Right atrium auricular region (tissue), 2 donors: Measurements from ENCODE around the gene AGFG2. TPM values are rescaled to one million over a fixed set of nuclear protein-coding genes. Genes with fewer than 3 reads are reported as not detected.

Experiments used
- DNase-seq: peaks from one replicate; pipeline ENCODE4 v3.0.0-alpha.2; 2019; ENCODE audit warnings: low spot score
- H3K27ac ChIP-seq, 2 donors: fragments of 200-600 bp; sonication (generic); 1 replicate in 1 of 2; 2 replicates in 1 of 2; pipeline ENCODE4 v1.5.1; 2016 to 2019
- H3K27me3 ChIP-seq, 2 donors: fragments of 200-600 bp; sonication (generic); one replicate each; pipeline versions ENCODE4 v1.5.1 to v1.6.0; 2017 to 2019
- H3K36me3 ChIP-seq: fragments of 200-600 bp; sonication (generic); one replicate; pipeline ENCODE4 v1.5.1; 2016
- H3K4me1 ChIP-seq, 2 donors: fragments of 200-600 bp; sonication (generic); one replicate each; pipeline versions ENCODE4 v1.5.1 to v1.6.0; 2017 to 2019
- H3K4me3 ChIP-seq, 2 donors: fragments of 200-600 bp; sonication (generic); 1 replicate in 1 of 2; 2 replicates in 1 of 2; pipeline ENCODE4 v1.5.1; 2017 to 2019; ENCODE audit warnings: mild to moderate bottlenecking in 1 of 2, moderate library complexity in 1 of 2
- H3K9me3 ChIP-seq, 2 donors: fragments of 200-600 bp; sonication (generic); one replicate each; pipeline ENCODE4 v1.5.1; 2019
- CTCF ChIP-seq, 2 donors: fragments of 200-600 bp; sonication (generic); IDR thresholded peaks; one replicate each; pipeline ENCODE4 v1.5.1; 2019; ENCODE audit warnings: antibody characterized with exemption in 2 of 2
- total RNA-seq, 2 donors: library from RNA; depleted of rRNA; stranded (reverse); fragments of >200 nt; gene quantifications; one replicate each; pipeline ENCODE4 v1.1.0, GENCODE V29; 2016

The AGFG2 gene
- total RNA-seq, 2 donors from 2014 or later: 16.4 to 25.8 TPM

- H3K36me3 ChIP-seq: no peaks in the 10 kb centered on the region
- no peaks in the 10 kb centered on the region for H3K9me3 ChIP-seq
- peak overlapping the region in 1 of 2 donors; percentile 13 for H3K4me3 ChIP-seq
- peak overlapping the region; percentile 1 to 37 for H3K27ac ChIP-seq
- peaks cover 0 to 21% of the 10 kb centered on the region in 2 donors for H3K4me1 ChIP-seq
- H3K27me3 ChIP-seq: no peaks in the 10 kb centered on the region
- no peak for TF ChIP-seq CTCF (IDR thresholded peaks at IDR 0.05)
- DNase-seq: no peak
Measured at GRCh38 chr7:100590077-100590737, 51.2 kb downstream of the AGFG2 start.

DNA sequence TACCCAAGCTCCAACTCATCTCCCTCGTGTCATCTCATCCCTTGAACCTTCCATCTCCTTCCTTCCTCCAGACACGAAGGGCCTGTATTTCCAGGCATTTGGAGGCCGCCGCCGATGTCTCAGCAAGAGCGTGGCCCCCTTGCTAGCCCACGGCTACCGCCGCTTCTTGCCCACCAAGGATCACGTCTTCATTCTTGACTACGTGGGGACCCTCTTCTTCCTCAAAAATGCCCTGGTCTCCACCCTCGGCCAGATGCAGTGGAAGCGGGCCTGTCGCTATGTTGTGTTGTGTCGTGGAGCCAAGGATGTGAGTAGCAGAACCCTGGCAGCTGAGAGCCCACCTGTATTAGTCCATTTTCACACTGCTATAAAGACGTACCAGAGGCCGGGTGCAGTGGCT is 52.6 kb downstream of the AGFG2 start:
- H3K4me3 ChIP-seq: no peak overlapping the region
- no peak for DNase-seq
- H3K27ac ChIP-seq: no peak overlapping the region
- H3K27me3 ChIP-seq: no peaks in the 10 kb centered on the region
- peaks cover 0 to 17% of the 10 kb centered on the region in 2 donors for H3K4me1 ChIP-seq
- TF ChIP-seq CTCF (IDR thresholded peaks at IDR 0.05): no peak
- H3K9me3 ChIP-seq: no peaks in the 10 kb centered on the region
- no peaks in the 10 kb centered on the region for H3K36me3 ChIP-seq

GRCh38 chr7:100595188-100595587 is 56.2 kb downstream of the AGFG2 start:
- Histone ChIP-seq H3K4me1 (peaks cover 0 to 6% of the 10 kb centered on the region in 2 donors), H3K9me3 (no peaks in the 10 kb centered on the region), H3K4me3 (no peak overlapping the region), H3K27ac (no peak overlapping the region), H3K36me3 (no peaks in the 10 kb centered on the region), H3K27me3 (no peaks in the 10 kb centered on the region)
- no peak for DNase-seq
- TF ChIP-seq CTCF (IDR thresholded peaks at IDR 0.05): no peak

DNA sequence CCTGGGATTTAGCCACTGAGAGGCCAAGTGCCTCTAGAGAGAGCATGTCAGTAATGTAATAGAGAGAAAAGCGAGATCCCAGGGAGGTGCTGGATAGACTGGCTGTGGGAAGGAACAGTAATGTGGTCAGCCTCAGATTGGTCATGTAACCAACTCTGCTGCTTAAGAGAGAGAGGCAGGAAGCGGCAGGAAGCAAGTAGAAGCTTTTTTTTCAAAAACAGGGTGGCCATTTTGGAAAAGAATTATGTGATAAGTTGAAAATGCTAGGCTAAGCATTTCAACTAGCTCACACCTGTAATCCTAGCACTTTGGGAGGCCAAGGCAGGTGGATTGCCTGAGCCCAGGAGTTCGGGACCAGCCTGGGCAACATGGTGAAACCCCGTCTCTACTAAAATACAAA is 59.4 kb downstream of the AGFG2 start:
- no peaks in the 10 kb centered on the region for H3K9me3 ChIP-seq
- TF ChIP-seq CTCF (IDR thresholded peaks at IDR 0.05): no peak
- no peak overlapping the region for H3K27ac ChIP-seq
- no peak overlapping the region for H3K4me3 ChIP-seq
- H3K27me3 ChIP-seq: no peaks in the 10 kb centered on the region
- no peaks in the 10 kb centered on the region for H3K36me3 ChIP-seq
- peaks cover 0 to 13% of the 10 kb centered on the region in 2 donors for H3K4me1 ChIP-seq
- no peak for DNase-seq

GRCh38 chr7:100599911-100600729 is 61.1 kb downstream of the AGFG2 start:
- no peak for DNase-seq
- TF ChIP-seq CTCF (IDR thresholded peaks at IDR 0.05): no peak
- no peaks in the 10 kb centered on the region for H3K27me3 ChIP-seq

More at GRCh38 chr7:100599911-100600729, 61.1 kb downstream of the AGFG2 start:
- Histone ChIP-seq H3K27ac (no peak overlapping the region), H3K4me1 (peaks cover 0 to 30% of the 10 kb centered on the region in 2 donors), H3K9me3 (no peaks in the 10 kb centered on the region), H3K36me3 (no peaks in the 10 kb centered on the region), H3K4me3 (no peak overlapping the region)
